Measurements from ENCODE around the gene SOCS6.
"Not testable (repeated sequence)": the region's sequence is repeated elsewhere in the genome, so short reads cannot be mapped to it uniquely, and the experiment has no call there.

SOCS6 gene

GRCh38 chr18:70288851-70289328 is at the start of gene SOCS6:
Gene SOCS6 (plus strand): TSS chr18:70289045. CDS start chr18:70324669, 35,624 bp downstream.
- peak; percentile 44 for DNase-seq (ENCODE audit: low spot score)

GRCh38 chr18:70243131-70243929 is 45.5 kb upstream of the SOCS6 start:
- no peak for DNase-seq (ENCODE audit: low spot score)

GRCh38 chr18:70246061-70246466 is 42.8 kb upstream of the SOCS6 start:
- DNase-seq (ENCODE audit: low spot score), result no peak

GRCh38 chr18:70249118-70249517 is 39.7 kb upstream of the SOCS6 start:
- peak; percentile 48 for DNase-seq (ENCODE audit: low spot score)

GRCh38 chr18:70249861-70250260 is 39.0 kb upstream of the SOCS6 start:
- DNase-seq (ENCODE audit: low spot score), result not testable (repeated sequence)

GRCh38 chr18:70250781-70251180 is 38.1 kb upstream of the SOCS6 start:
- DNase-seq (ENCODE audit: low spot score), result no peak

- DNase-seq (ENCODE audit: low spot score), result no peak
Observed at GRCh38 chr18:70256184-70256583, 32.7 kb upstream of the SOCS6 start.

GRCh38 chr18:70256994-70257393 is 31.9 kb upstream of the SOCS6 start:
- DNase-seq (ENCODE audit: low spot score), result no peak

- no peak for DNase-seq (ENCODE audit: low spot score)
Observed at GRCh38 chr18:70258243-70258642, 30.6 kb upstream of the SOCS6 start.

GRCh38 chr18:70260683-70261082 is 28.2 kb upstream of the SOCS6 start:
- no peak for DNase-seq (ENCODE audit: low spot score)

- no peak for DNase-seq (ENCODE audit: low spot score)
Observed at GRCh38 chr18:70261141-70261788, 27.6 kb upstream of the SOCS6 start.

GRCh38 chr18:70263336-70263735 is 25.5 kb upstream of the SOCS6 start:
- no peak for DNase-seq (ENCODE audit: low spot score)

- DNase-seq (ENCODE audit: low spot score), result no peak
Observed at GRCh38 chr18:70271742-70272141, 17.1 kb upstream of the SOCS6 start.

- DNase-seq (ENCODE audit: low spot score), result no peak
Observed at GRCh38 chr18:70273021-70273420, 15.8 kb upstream of the SOCS6 start.

GRCh38 chr18:70276416-70277191 is 12.2 kb upstream of the SOCS6 start:
- no peak for DNase-seq (ENCODE audit: low spot score)

GRCh38 chr18:70279470-70279869 is 9.4 kb upstream of the SOCS6 start:
- DNase-seq (ENCODE audit: low spot score), result peak; percentile 40

GRCh38 chr18:70280007-70280925 is 8.6 kb upstream of the SOCS6 start:
- peak; percentile 71 for DNase-seq (ENCODE audit: low spot score)

- DNase-seq (ENCODE audit: low spot score), result no peak
Observed at GRCh38 chr18:70284976-70285620, 3.7 kb upstream of the SOCS6 start.

GRCh38 chr18:70287731-70288130 is 1.1 kb upstream of the SOCS6 start:
- no peak for DNase-seq (ENCODE audit: low spot score)

GRCh38 chr18:70288171-70288850 is 534 bp upstream of the SOCS6 start:
- DNase-seq (ENCODE audit: low spot score), result peak; percentile 48
